A673 (cell line): ENCODE data around the gene UCP2.
"Not testable (repeated sequence)": the region's sequence is repeated elsewhere in the genome, so short reads cannot be mapped to it uniquely, and the experiment has no call there.

Source experiments
- EZH2 ChIP-seq: fragments of 200-600 bp; sonication (generic); IDR thresholded peaks from 2 replicates; pipeline ENCODE4 v1.6.1; 2017; ENCODE audit warnings: borderline replicate concordance, low read depth, mild to moderate bottlenecking, mixed read lengths, antibody characterized with exemption, low read length; ENCODE audit not compliant: poor library complexity, severe bottlenecking
- TF ChIP-seq, protein P1 (sequence below): fragments of 300-800, 200-600 bp; sonication (generic); conservative IDR thresholded peaks from 2 replicates; pipeline ENCODE4 v1.5.1; 2017; ENCODE audit warnings: low read depth, mild to moderate bottlenecking, antibody characterized with exemption, low read length, moderate library complexity, mixed read lengths

DNA sequence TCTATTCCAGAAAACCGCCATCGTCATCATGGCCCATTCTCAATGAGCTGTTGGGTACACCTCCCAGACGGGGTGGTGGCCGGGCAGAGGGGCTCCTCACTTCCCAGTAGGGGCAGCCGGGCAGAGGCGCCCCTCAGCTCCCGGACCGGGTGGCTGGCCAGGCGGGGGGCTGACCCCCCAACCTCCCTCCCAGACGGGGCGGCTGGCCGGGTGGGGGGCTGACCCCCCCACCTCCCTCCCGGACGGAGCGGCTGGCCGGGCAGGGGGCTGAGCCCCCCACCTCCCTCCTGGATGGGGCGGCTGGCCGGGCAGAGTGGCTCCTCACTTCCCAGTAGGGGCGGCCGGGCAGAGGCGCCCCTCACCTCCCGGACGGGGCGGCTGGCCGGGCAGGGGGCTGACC lies 46.6 kb downstream of the UCP2 start:
- TF ChIP-seq, protein P1, sequence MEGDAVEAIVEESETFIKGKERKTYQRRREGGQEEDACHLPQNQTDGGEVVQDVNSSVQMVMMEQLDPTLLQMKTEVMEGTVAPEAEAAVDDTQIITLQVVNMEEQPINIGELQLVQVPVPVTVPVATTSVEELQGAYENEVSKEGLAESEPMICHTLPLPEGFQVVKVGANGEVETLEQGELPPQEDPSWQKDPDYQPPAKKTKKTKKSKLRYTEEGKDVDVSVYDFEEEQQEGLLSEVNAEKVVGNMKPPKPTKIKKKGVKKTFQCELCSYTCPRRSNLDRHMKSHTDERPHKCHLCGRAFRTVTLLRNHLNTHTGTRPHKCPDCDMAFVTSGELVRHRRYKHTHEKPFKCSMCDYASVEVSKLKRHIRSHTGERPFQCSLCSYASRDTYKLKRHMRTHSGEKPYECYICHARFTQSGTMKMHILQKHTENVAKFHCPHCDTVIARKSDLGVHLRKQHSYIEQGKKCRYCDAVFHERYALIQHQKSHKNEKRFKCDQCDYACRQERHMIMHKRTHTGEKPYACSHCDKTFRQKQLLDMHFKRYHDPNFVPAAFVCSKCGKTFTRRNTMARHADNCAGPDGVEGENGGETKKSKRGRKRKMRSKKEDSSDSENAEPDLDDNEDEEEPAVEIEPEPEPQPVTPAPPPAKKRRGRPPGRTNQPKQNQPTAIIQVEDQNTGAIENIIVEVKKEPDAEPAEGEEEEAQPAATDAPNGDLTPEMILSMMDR: not testable (repeated sequence)
- not testable (repeated sequence) for TF ChIP-seq EZH2
